ENCODE data around the gene IFRD2. TPM values are rescaled to one million over a fixed set of nuclear protein-coding genes. Genes with fewer than 3 reads are reported as not detected.
"Not testable (repeated sequence)": the region's sequence is repeated elsewhere in the genome, so short reads cannot be mapped to it uniquely, and the experiment has no call there.

Gene IFRD2
- total and polyA plus RNA-seq, 3 donors from 2014 or later, result 42.3 to 60.9 (median 55.3) TPM

GRCh38 chr3:50274371-50275104, 17.7 kb downstream of the IFRD2 start:
- Histone ChIP-seq H3K27ac (no peak overlapping the region), H3K4me1 (peaks cover 10% of the 10 kb centered on the region), H3K36me3 (ENCODE audit: low read depth, missing control alignments) (no peaks in the 10 kb centered on the region)

GRCh38 chr3:50273689-50274065, 18.6 kb downstream of the IFRD2 start:
- Histone ChIP-seq H3K27me3 (no peaks in the 10 kb centered on the region), H3K9me3 (no peaks in the 10 kb centered on the region), H3K36me3 (ENCODE audit: low read depth, missing control alignments) (no peaks in the 10 kb centered on the region), H3K4me3 (peak overlapping the region in 1 of 2 donors; percentile 35), H3K27ac (no peak overlapping the region), H3K4me1 (peaks cover 19% of the 10 kb centered on the region)
- 40 to 52% methylated on average over 27 to 31 of the region's 31 CpGs for WGBS, 2 donors
- DNase-seq, result no peak
- intact Hi-C loops (cut with DNase I; ENCODE audit: low total_unique reads), result loop anchor here (10.0 kb wide), 1 partner anchor 79 kb away; the partner anchor contains the start of gene GNAT1
- no peak for TF ChIP-seq CTCF (IDR thresholded peaks at IDR 0.05)
- TF ChIP-seq POLR2A (IDR thresholded peaks at IDR 0.05), result no peak

More at GRCh38 chr3:50274371-50275104, 17.7 kb downstream of the IFRD2 start:
- TF ChIP-seq POLR2A (IDR thresholded peaks at IDR 0.05), result no peak
- peak; percentile 33 to 68 (median 61) for TF ChIP-seq CTCF (IDR thresholded peaks at IDR 0.05)
- intact Hi-C loops (cut with DNase I; ENCODE audit: low total_unique reads), result loop anchor here (10.0 kb wide), 1 partner anchor 80 kb away; the partner anchor contains the start of gene GNAT1
- Histone ChIP-seq H3K27me3 (no peaks in the 10 kb centered on the region), H3K4me3 (no peak overlapping the region), H3K9me3 (no peaks in the 10 kb centered on the region)
- 38 to 52% methylated on average over 19 to 26 of the region's 26 CpGs for WGBS, 2 donors
- DNase-seq, result peak; percentile 74

- H3K4me3 ChIP-seq, result peak overlapping the region in 1 of 2 donors; percentile 35
- peaks cover 22% of the 10 kb centered on the region for H3K4me1 ChIP-seq
- no peaks in the 10 kb centered on the region for H3K27me3 ChIP-seq
- H3K36me3 ChIP-seq (ENCODE audit: low read depth, missing control alignments), result no peaks in the 10 kb centered on the region
- DNase-seq, result peak; percentile 89
- intact Hi-C loops (cut with DNase I; ENCODE audit: low total_unique reads), result loop anchor here (10.0 kb wide), 1 partner anchor 78 kb away; the partner anchor contains the start of gene GNAT1
- no peaks in the 10 kb centered on the region for H3K9me3 ChIP-seq
- 7 to 9% methylated on average over 27 to 59 of the region's 61 CpGs for WGBS, 2 donors
- no peak overlapping the region for H3K27ac ChIP-seq
- TF ChIP-seq POLR2A (IDR thresholded peaks at IDR 0.05) (no peak), CTCF (IDR thresholded peaks at IDR 0.05) (peak; percentile 95 to 99 (median 98))
These were observed 19.1 kb downstream of the IFRD2 start for GRCh38 chr3:50272911-50273688.

- H3K27ac ChIP-seq; H3K27me3 ChIP-seq; H3K4me3 ChIP-seq; DNase-seq; H3K9me3 ChIP-seq; H3K36me3 ChIP-seq (ENCODE audit: low read depth, missing control alignments): not testable (repeated sequence)
- intact Hi-C loops (cut with DNase I; ENCODE audit: low total_unique reads), result loop anchor here (10.0 kb wide), 1 partner anchor 78 kb away; the partner anchor contains the start of gene GNAT1
- peaks cover 27% of the 10 kb centered on the region for H3K4me1 ChIP-seq
- WGBS, 2 donors, result 57 to 59% methylated on average over 10 of the region's 10 CpGs
These were observed 19.7 kb downstream of the IFRD2 start for GRCh38 chr3:50272538-50272910.

GRCh38 chr3:50271314-50271936, 20.8 kb downstream of the IFRD2 start:
- no peak for DNase-seq
- intact Hi-C loops (cut with DNase I; ENCODE audit: low total_unique reads), result loop anchor here (10.0 kb wide), 1 partner anchor 77 kb away; the partner anchor contains the start of gene GNAT1
- H3K27me3 ChIP-seq, result no peaks in the 10 kb centered on the region
- H3K36me3 ChIP-seq (ENCODE audit: low read depth, missing control alignments), result no peaks in the 10 kb centered on the region
- TF ChIP-seq CTCF (IDR thresholded peaks at IDR 0.05) (no peak), POLR2A (IDR thresholded peaks at IDR 0.05) (no peak)
- H3K9me3 ChIP-seq, result no peaks in the 10 kb centered on the region
- WGBS, 2 donors, result 83 to 85% methylated on average over 10 of the region's 10 CpGs
- H3K4me3 ChIP-seq, result no peak overlapping the region
- H3K4me1 ChIP-seq, result peaks cover 38% of the 10 kb centered on the region
- no peak overlapping the region for H3K27ac ChIP-seq

Measured in testis (tissue), 3 donors.